Activated naive CD4-positive, alpha-beta T cell treated with anti-CD3 and anti-CD28 coated beads, Interleukin-2, amount 50 U/mL, for 24 hours (primary cell): ENCODE results near the gene C14orf132.

Experiments used
- H3K27ac Mint-ChIP-seq: one replicate; pipeline ENCODE4 v1.8.0; 2021; ENCODE audit warnings: mild to moderate bottlenecking, mixed read lengths
- H3K27me3 Mint-ChIP-seq: one replicate; pipeline ENCODE4 v1.8.0; 2021; ENCODE audit warnings: mixed read lengths
- H3K36me3 Mint-ChIP-seq: one replicate; pipeline ENCODE4 v1.8.0; 2021; ENCODE audit warnings: mixed read lengths
- H3K4me1 Mint-ChIP-seq: one replicate; pipeline ENCODE4 v1.8.0; 2021; ENCODE audit warnings: mixed read lengths
- H3K4me3 Mint-ChIP-seq: one replicate; pipeline ENCODE4 v1.8.0; 2021; ENCODE audit warnings: mild to moderate bottlenecking, mixed read lengths
- H3K9me3 Mint-ChIP-seq: one replicate; pipeline ENCODE4 v1.8.0; 2021; ENCODE audit warnings: mixed read lengths

The C14orf132 gene

DNA sequence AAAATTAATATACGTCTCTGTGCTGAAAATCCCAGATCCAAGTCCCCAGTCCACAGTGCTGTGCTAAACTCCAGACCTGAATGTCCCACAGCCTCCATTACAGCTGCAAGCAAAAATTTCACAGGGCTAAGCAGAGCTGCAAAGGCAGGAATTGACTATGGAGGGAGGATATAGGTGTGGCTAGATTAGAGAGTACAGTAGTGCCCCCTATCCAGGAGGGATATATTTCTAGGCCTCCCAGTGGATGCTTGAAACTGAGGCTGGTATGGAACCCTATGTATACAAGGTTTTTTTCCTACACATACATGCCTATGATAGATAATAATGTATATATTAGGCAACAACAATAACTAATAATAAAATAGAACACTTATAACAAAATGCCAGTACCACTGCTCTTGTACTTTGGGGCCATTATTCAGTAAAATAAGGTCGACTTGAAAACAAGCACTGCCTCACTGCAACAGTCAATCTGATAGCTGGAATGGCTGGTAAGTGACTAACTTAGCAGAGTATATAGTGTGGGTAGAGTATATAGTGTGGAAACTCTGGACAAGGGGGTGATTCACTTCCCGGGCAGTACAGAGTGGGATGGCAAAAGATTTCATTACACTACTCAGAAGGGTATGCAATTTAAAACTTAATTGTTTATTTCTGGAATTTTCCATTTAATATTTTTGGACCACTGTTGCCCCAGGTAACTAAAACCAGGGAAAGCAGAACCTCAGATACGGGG is 82.7 kb downstream of the C14orf132 start:
- peaks cover 73% of the 10 kb centered on the region for H3K4me1 Mint-ChIP-seq
- H3K27ac Mint-ChIP-seq = no peak overlapping the region
- H3K27me3 Mint-ChIP-seq = no peaks in the 10 kb centered on the region
- H3K9me3 Mint-ChIP-seq = no peaks in the 10 kb centered on the region
- H3K4me3 Mint-ChIP-seq = no peak overlapping the region
- H3K36me3 Mint-ChIP-seq = no peaks in the 10 kb centered on the region

DNA sequence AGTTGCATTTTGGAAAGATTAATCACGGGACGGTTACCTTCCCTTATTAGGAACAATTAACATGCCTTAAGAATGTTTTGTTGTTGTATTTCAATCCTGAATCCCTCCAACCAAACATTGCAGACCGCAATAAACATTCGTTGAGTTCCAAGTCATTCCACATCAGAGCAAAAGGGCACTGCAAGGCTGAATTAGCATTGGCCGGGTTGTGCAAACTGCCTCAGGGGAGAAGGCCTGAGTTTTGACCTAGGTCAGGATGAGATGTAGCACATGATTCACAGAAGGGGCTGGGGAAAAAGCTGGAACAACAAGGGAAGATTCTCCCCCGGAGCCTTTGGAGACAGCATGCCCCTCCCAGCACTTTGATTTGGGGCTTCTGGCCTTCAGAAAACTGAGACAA is 83.3 kb downstream of the C14orf132 start:
- H3K9me3 Mint-ChIP-seq = no peaks in the 10 kb centered on the region

DNA sequence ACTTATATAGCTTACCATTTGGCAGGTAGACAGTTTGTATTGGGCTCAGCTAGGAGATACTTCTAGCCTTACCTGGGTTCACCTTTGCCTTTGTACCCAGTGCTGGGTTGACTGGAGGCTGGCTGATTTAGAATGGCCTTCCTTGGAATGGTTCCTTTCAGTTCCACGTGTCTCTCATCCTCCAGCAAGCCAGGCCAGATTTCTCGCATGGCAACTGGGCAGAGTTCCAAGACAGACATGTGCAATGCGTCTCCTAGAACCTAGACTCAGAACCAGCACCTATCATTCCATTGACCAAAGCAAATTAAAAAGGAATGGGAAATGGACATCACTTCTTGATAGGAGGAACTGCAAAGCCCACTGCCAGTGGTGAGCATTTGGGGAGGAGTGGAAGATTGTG is 86.4 kb downstream of the C14orf132 start:
- no peaks in the 10 kb centered on the region for H3K27me3 Mint-ChIP-seq
- no peaks in the 10 kb centered on the region for H3K36me3 Mint-ChIP-seq
- H3K27ac Mint-ChIP-seq = peak overlapping the region; percentile 41
- H3K9me3 Mint-ChIP-seq = no peaks in the 10 kb centered on the region
- H3K4me1 Mint-ChIP-seq = peaks cover 53% of the 10 kb centered on the region
- no peak overlapping the region for H3K4me3 Mint-ChIP-seq

More for the DNA sequence above, 83.3 kb downstream of the C14orf132 start:
- H3K36me3 Mint-ChIP-seq = no peaks in the 10 kb centered on the region
- H3K27me3 Mint-ChIP-seq = no peaks in the 10 kb centered on the region
- no peak overlapping the region for H3K27ac Mint-ChIP-seq
- H3K4me1 Mint-ChIP-seq = peaks cover 71% of the 10 kb centered on the region
- no peak overlapping the region for H3K4me3 Mint-ChIP-seq

DNA sequence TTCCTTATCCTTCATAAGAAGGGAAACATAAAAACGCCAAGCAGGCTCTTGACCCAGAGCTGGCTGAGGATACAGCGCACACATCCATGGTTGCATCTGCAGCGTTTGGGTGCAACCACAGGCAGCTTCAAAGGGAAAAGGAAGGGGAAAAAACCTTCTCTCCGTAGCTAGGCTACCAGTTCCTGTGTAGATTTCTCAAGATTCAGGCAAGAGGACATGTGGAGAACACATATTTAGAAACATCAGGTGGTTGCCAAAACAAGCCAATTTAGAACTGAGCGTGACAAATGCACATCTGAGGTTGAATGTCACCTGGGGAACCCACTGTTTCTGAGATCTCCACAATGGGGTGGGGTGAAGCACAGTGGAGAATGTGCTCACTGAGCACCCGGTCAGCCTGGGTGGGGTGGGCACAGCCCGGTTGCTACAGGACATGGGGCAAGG is 87.2 kb downstream of the C14orf132 start:
- Mint-ChIP-seq H3K4me1 (peaks cover 53% of the 10 kb centered on the region), H3K4me3 (peak overlapping the region; percentile 76), H3K27ac (peak overlapping the region; percentile 91)

DNA sequence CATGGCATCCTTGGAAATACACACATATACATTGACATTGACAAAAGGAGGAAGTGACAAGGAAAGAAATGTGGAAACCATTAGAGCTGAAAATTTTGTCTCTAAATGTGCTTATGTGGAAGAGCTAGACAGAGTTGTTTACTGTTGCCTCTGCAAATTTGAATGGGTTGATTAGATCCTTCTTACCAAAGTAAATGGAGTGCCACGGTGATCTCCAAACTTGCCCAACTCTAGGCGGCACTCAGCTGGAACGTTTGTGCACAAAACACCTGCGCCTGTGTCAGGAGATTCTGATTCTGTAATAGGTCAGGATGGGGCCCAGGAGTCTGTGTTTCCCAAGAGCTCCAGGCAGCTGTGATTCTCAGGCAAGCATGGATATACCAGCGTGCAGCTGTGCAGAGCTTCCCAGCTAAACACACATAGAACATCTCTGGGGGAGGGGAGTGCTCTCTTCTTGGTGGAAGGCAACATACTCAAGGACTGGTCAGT is 87.7 kb downstream of the C14orf132 start:
- Mint-ChIP-seq H3K27ac (peak overlapping the region; percentile 91), H3K9me3 (no peaks in the 10 kb centered on the region), H3K36me3 (no peaks in the 10 kb centered on the region), H3K27me3 (no peaks in the 10 kb centered on the region), H3K4me3 (peak overlapping the region; percentile 76), H3K4me1 (peaks cover 53% of the 10 kb centered on the region)

More for the DNA sequence above, 87.2 kb downstream of the C14orf132 start:
- H3K36me3 Mint-ChIP-seq = no peaks in the 10 kb centered on the region
- H3K9me3 Mint-ChIP-seq = no peaks in the 10 kb centered on the region
- H3K27me3 Mint-ChIP-seq = no peaks in the 10 kb centered on the region

DNA sequence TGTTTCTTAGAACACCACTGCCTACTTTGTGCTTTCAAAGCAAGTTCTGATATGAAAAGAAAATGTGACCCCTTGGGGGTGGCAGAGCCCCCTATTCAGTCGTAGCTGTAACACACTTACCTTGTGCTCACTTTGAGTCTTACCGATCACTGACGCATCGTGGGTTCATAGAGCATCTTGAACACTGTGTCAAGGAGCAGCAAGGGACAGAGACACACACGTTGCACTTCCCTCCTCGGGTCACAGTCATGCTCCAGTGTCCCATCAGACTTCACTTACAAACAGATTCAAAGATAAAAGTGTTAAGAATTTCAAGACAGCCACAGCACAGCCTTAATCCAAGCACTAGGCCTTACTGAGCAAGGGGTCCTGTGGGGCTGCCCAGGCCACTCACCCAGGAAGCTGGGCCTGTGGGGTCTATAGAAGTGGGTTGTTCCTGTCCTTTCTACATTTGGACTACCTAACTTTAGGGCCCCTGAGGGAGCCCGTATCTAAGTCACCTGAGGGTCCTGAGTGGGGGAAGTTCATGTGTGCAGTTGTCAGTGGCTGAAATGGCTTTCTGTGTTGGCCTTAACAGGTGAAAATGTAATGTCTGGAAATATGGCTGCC is 90.1 kb downstream of the C14orf132 start:
- Mint-ChIP-seq H3K4me3 (no peak overlapping the region), H3K27ac (no peak overlapping the region), H3K4me1 (peaks cover 40% of the 10 kb centered on the region), H3K36me3 (no peaks in the 10 kb centered on the region), H3K27me3 (no peaks in the 10 kb centered on the region), H3K9me3 (no peaks in the 10 kb centered on the region)

DNA sequence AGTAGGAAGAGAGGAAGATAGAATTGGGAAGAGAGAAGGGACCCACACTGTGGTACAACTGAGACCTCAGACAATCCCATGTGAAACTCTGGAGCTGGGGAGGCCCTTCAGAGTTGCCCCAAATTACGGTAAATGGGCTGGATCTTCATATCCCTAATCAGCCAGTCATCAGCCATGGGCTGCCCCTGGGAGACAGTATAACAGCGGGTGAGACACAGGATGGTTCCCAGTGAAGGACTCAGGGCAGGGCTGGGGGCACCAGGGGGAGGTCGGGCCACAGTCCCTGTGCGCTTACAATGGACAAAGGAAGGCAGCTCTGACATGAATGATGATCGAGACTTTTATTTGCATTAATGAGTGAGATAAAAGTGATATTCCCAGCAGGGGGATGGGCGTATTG is 91.2 kb downstream of the C14orf132 start:
- Mint-ChIP-seq H3K27me3 (no peaks in the 10 kb centered on the region), H3K27ac (no peak overlapping the region), H3K9me3 (no peaks in the 10 kb centered on the region), H3K4me1 (peaks cover 29% of the 10 kb centered on the region), H3K4me3 (no peak overlapping the region), H3K36me3 (no peaks in the 10 kb centered on the region)

DNA sequence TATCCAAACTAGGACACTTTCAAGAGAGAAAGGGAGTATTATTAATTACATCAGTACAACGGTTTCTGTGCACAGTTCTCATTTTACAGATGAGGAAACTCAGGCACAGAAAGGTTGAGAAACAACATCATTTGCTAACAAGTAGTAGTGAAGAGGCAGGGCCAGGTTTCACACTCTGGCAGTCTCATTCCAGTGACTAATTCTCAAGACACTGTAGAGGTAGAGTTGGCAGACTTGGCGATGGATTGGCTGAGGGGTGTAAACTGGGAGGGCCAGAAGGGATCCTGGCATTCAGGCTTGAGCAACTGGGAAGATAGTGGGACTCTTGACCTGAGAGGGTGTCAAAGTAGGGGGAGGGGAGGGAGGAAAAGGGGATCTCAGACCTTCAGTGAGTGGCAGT is 91.7 kb downstream of the C14orf132 start:
- Mint-ChIP-seq H3K27ac (no peak overlapping the region), H3K27me3 (no peaks in the 10 kb centered on the region), H3K4me3 (no peak overlapping the region), H3K4me1 (peaks cover 25% of the 10 kb centered on the region), H3K9me3 (no peaks in the 10 kb centered on the region), H3K36me3 (no peaks in the 10 kb centered on the region)

DNA sequence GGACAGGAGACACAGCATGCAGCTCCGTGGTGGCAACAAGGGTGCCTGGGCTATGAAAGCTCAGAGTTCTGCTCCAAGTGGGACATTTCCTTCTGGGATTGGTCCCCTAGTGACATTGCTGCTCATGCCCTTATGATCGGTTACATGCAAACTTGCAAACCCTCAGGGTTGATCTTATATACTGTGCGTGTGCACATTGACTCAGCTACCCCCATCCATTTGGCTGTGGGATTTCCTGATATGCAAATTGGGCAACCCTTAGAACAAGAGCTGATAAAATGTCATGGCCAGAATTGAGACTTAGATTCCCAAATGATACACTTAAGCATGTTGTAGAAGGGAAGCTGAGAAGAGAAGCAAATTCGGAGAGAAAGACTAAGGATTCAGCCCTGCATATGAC is 92.7 kb downstream of the C14orf132 start:
- Mint-ChIP-seq H3K36me3 (no peaks in the 10 kb centered on the region), H3K27ac (no peak overlapping the region), H3K4me3 (no peak overlapping the region), H3K4me1 (peaks cover 15% of the 10 kb centered on the region), H3K9me3 (no peaks in the 10 kb centered on the region), H3K27me3 (no peaks in the 10 kb centered on the region)

DNA sequence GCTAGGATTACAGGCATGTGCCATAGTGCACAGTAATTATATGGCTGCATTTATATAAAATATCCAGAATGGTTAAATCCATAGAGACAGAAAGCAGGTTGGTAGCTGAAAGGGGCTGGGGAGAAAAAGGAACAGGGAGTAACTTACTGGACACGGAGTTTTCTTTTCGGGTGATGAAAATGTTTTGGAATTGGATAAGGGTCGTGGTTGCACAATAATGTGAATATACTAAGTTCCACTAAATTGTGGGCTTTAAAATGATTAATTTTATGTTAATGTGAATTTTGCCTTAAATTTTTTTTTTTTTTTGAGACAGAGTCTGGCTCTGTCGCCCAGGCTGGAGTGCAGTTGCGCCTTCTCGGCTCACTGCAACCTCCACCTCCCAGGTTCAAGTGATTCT is 95.3 kb downstream of the C14orf132 start:
- H3K36me3 Mint-ChIP-seq = peaks cover 2% of the 10 kb centered on the region
- no peaks in the 10 kb centered on the region for H3K4me1 Mint-ChIP-seq
- no peaks in the 10 kb centered on the region for H3K9me3 Mint-ChIP-seq
- H3K27me3 Mint-ChIP-seq = no peaks in the 10 kb centered on the region
- no peak overlapping the region for H3K27ac Mint-ChIP-seq
- no peak overlapping the region for H3K4me3 Mint-ChIP-seq

DNA sequence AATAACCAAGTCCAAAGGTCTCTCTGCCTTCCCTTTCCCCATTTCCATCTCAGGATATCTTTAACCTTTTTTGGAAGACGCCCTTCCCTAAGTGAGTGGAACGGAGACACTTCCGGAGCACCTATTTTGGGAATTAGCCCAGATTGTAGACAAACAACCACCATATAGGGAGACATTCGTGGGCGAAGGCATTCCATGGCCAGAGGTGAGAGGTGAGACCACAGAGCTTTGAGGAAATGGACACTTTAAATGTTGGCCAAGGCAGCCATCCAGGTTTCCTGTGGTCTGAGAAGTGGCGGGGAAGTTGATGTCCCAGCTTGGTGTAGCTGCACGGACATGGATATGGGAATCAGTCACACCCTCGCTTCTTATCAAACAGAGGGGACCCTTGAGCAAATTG is 96.1 kb downstream of the C14orf132 start:
- H3K27ac Mint-ChIP-seq = no peak overlapping the region
- H3K27me3 Mint-ChIP-seq = no peaks in the 10 kb centered on the region
- peaks cover 2% of the 10 kb centered on the region for H3K36me3 Mint-ChIP-seq
- no peaks in the 10 kb centered on the region for H3K9me3 Mint-ChIP-seq
- no peak overlapping the region for H3K4me3 Mint-ChIP-seq
- no peaks in the 10 kb centered on the region for H3K4me1 Mint-ChIP-seq

DNA sequence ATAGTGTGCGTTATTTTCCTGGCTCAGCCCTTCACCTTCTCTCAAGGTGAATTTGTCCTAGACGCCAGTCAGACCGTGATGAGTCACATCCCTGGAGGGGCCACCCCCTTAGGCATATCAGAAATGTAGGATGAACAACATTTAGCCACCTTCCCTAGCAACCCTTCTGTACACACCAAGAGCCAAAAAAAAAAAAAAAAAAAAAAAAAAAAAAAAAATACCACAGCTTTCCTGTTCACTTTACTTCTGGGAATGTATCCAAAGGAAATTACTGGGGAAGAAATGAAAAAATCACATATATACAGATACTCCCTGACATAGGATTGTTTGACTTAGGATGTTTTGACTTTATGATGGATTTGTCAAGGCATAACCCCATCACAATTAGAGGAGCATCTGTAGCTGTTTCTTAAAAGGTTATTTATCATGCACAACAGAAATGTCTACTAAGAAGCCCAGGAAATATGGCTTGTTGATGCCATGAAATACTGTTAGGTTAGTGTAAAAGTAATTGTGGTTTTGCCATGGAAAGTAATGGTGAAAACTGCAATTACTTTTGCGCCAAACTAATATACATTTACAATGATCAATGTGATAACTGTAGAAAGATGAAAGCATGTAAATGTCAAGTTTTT is 97.3 kb downstream of the C14orf132 start:
- H3K36me3 Mint-ChIP-seq = peaks cover 2% of the 10 kb centered on the region
- no peak overlapping the region for H3K4me3 Mint-ChIP-seq
- H3K4me1 Mint-ChIP-seq = no peaks in the 10 kb centered on the region
- H3K27me3 Mint-ChIP-seq = no peaks in the 10 kb centered on the region
- no peak overlapping the region for H3K27ac Mint-ChIP-seq
- H3K9me3 Mint-ChIP-seq = no peaks in the 10 kb centered on the region

DNA sequence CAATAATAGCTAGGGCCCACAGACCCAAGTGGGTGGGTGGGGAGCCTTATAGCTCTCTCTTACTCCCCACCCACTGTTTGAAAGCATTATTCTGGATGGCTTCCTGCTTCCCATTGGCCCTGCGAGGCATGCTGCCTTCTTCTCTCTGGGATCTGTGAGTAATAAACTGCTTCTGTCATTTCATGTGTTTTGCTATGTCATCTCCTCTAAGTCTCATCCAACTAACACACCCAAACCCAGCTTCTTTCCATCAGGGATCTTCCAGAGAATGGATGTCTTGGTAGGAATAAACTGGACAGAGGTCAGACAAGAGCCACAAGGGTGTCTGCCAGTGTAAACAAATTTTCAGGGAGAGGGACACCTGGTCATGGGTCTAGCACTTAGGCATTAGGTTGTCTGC is 99.1 kb downstream of the C14orf132 start:
- Mint-ChIP-seq H3K27ac (no peak overlapping the region), H3K36me3 (peaks cover 2% of the 10 kb centered on the region), H3K4me1 (no peaks in the 10 kb centered on the region), H3K4me3 (no peak overlapping the region), H3K27me3 (no peaks in the 10 kb centered on the region), H3K9me3 (peaks cover 4% of the 10 kb centered on the region)

DNA sequence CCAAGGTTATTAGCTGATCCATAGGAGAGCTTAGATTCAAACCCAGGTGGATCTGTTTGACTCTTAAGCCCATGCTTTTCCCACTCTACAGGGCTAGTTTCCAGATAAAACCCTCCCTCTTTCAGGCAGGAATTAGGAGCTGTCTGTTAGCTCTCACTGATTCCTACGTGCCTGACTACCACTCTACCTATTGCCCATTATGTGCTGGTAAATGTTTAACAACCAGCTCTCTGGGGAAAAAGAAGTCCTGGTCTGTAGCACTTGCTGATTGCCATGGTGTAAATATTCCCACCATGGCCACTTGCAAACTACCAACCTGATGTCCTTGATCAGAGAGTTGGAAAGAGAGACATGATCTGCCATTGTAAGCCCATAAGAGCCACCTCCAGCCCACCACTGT is 100.0 kb downstream of the C14orf132 start:
- no peaks in the 10 kb centered on the region for H3K27me3 Mint-ChIP-seq
- H3K9me3 Mint-ChIP-seq = peaks cover 4% of the 10 kb centered on the region
- H3K27ac Mint-ChIP-seq = no peak overlapping the region
- H3K4me3 Mint-ChIP-seq = no peak overlapping the region
- no peaks in the 10 kb centered on the region for H3K4me1 Mint-ChIP-seq
- peaks cover 4% of the 10 kb centered on the region for H3K36me3 Mint-ChIP-seq

DNA sequence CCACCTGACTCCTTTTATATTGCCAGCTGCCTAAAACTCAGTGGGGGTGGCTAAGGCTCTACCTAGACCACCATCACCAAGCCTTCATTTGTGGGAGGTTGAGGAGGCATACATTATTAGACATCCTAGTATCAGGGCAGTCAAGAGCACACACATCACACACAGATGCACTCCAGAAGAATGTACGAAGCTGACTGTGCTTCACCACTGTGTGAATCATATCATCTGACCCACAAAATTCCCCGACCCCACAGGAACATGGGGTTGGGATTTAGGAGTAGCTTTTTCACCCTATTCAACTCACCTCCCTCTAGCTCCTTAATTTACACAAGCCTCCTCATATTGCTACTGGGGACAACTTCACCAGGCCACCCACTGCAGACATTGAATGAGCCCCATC is 100.7 kb downstream of the C14orf132 start:
- H3K4me3 Mint-ChIP-seq = no peak overlapping the region
- no peaks in the 10 kb centered on the region for H3K27me3 Mint-ChIP-seq
- no peaks in the 10 kb centered on the region for H3K4me1 Mint-ChIP-seq
- no peak overlapping the region for H3K27ac Mint-ChIP-seq
- peaks cover 4% of the 10 kb centered on the region for H3K9me3 Mint-ChIP-seq
- H3K36me3 Mint-ChIP-seq = peaks cover 4% of the 10 kb centered on the region

DNA sequence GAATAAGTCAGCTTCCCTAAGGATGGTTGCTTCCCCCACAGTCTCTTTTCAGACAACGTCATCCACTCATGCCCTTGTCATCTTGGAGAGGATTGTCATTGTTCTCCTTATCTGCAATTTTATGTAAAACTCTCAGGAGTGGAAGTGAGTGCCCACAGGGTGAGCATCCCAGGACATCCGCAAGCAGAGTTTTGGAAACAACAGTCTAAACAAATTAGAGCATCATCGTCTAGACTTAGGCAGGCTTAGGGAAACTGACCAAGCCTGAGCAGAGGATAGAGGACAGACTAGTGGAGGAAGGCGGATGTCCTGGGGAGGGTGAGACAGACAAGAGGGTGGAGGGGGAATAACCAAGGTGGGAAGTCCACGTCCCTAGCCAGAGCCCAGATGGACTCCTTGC is 101.8 kb downstream of the C14orf132 start:
- Mint-ChIP-seq H3K4me3 (no peak overlapping the region), H3K36me3 (peaks cover 4% of the 10 kb centered on the region), H3K27ac (no peak overlapping the region), H3K27me3 (no peaks in the 10 kb centered on the region), H3K4me1 (no peaks in the 10 kb centered on the region), H3K9me3 (peaks cover 4% of the 10 kb centered on the region)
